NCI-H2171 (cell line): ENCODE results near the gene SELENOW.
"Not testable (repeated sequence)": the region's sequence is repeated elsewhere in the genome, so short reads cannot be mapped to it uniquely, and the experiment has no call there.

Experiments
- DNase-seq: peaks from one replicate; lab custom pipeline; 2025; lab: John Stamatoyannopoulos, UW

SELENOW gene

GRCh38 chr19:47786566-47786965 is 8.1 kb downstream of the SELENOW start:
- no peak for DNase-seq

- DNase-seq: not testable (repeated sequence)
Observed at GRCh38 chr19:47787307-47787706, 8.8 kb downstream of the SELENOW start.

GRCh38 chr19:47789811-47790210 is 11.3 kb downstream of the SELENOW start:
- not testable (repeated sequence) for DNase-seq

GRCh38 chr19:47790398-47790814 is 11.9 kb downstream of the SELENOW start:
- peak; percentile 43 for DNase-seq

GRCh38 chr19:47792616-47793015 is 14.1 kb downstream of the SELENOW start:
- DNase-seq: no peak

- DNase-seq: no peak
Observed at GRCh38 chr19:47794526-47794925, 16.0 kb downstream of the SELENOW start.

GRCh38 chr19:47796785-47797184 is 18.3 kb downstream of the SELENOW start:
- DNase-seq: no peak

GRCh38 chr19:47797996-47798903 is 19.7 kb downstream of the SELENOW start:
- DNase-seq: no peak

GRCh38 chr19:47798904-47799266 is 20.4 kb downstream of the SELENOW start:
- DNase-seq: no peak

GRCh38 chr19:47801270-47801669 is 22.8 kb downstream of the SELENOW start:
- no peak for DNase-seq

- no peak for DNase-seq
Observed at GRCh38 chr19:47802521-47803043, 24.1 kb downstream of the SELENOW start.

GRCh38 chr19:47803148-47803547 is 24.6 kb downstream of the SELENOW start:
- not testable (repeated sequence) for DNase-seq

- not testable (repeated sequence) for DNase-seq
Observed at GRCh38 chr19:47803671-47804070, 25.2 kb downstream of the SELENOW start.

GRCh38 chr19:47804451-47804850 is 25.9 kb downstream of the SELENOW start, which contains the start of gene TPRX1:
TPRX1 (minus strand) TSS chr19:47804551; CDS start chr19:47804539, 12 bp downstream.
- not testable (repeated sequence) for DNase-seq

- no peak for DNase-seq
Observed at GRCh38 chr19:47805313-47805712, 26.8 kb downstream of the SELENOW start.

- DNase-seq: no peak
Observed at GRCh38 chr19:47806435-47806834, 27.9 kb downstream of the SELENOW start.

- no peak for DNase-seq
Observed at GRCh38 chr19:47813304-47813994, 34.9 kb downstream of the SELENOW start.

- no peak for DNase-seq
Observed at GRCh38 chr19:47813995-47814328, 35.5 kb downstream of the SELENOW start.

GRCh38 chr19:47816270-47816669 is 37.8 kb downstream of the SELENOW start:
- not testable (repeated sequence) for DNase-seq

GRCh38 chr19:47818221-47818620 is 39.7 kb downstream of the SELENOW start:
- not testable (repeated sequence) for DNase-seq

GRCh38 chr19:47819858-47820257 is 41.4 kb downstream of the SELENOW start:
- DNase-seq: no peak

GRCh38 chr19:47820410-47820809 is 41.9 kb downstream of the SELENOW start:
- no peak for DNase-seq

- no peak for DNase-seq
Observed at GRCh38 chr19:47821460-47822020, 43.0 kb downstream of the SELENOW start, which contains the start of gene CRX. CRX (plus strand) TSS chr19:47821937; CDS start chr19:47834444, 12,507 bp downstream.
